GM23338 (cell line): ENCODE results near the gene SLC9A9. TPM values are rescaled to one million over a fixed set of nuclear protein-coding genes. Genes with fewer than 3 reads are reported as not detected.

ENCODE experiments used
- ATAC-seq: fragments of 200-7000 bp; cut with Tn5 transposase; 3 replicates; pipeline ENCODE4 v1.9.1; 2020
- DNase-seq: peaks from one replicate; pipeline ENCODE4 v3.0.0-alpha.2; 2015; ENCODE audit warnings: low spot score
- H2AFZ ChIP-seq: fragments of 200-600 bp; sonication (generic); 2 replicates; pipeline ENCODE4 v1.8.0; 2016; ENCODE audit warnings: antibody characterized with exemption, mild to moderate bottlenecking, moderate library complexity
- H3F3A ChIP-seq: fragments of 200-600 bp; sonication (generic); replicated peaks from 2 replicates; pipeline ENCODE4 v1.8.0; 2017; ENCODE audit warnings: antibody characterized with exemption, mixed run types, low read depth
- H3K27ac ChIP-seq: fragments of 200-600 bp; sonication (generic); 2 replicates; pipeline ENCODE4 v1.6.1; 2016; ENCODE audit warnings: low read depth
- H3K27me3 ChIP-seq: fragments of 200-600 bp; sonication (generic); 2 replicates; pipeline ENCODE4 v1.8.0; 2016; ENCODE audit warnings: mild to moderate bottlenecking, mixed run types, moderate library complexity; ENCODE audit not compliant: insufficient read depth
- H3K36me3 ChIP-seq: fragments of 200-600 bp; sonication (generic); 2 replicates; pipeline ENCODE4 v1.8.0; 2016; ENCODE audit warnings: mild to moderate bottlenecking; ENCODE audit not compliant: insufficient read depth
- H3K4me1 ChIP-seq: fragments of 200-600 bp; sonication (generic); 2 replicates; pipeline ENCODE4 v1.8.0; 2016; ENCODE audit warnings: mild to moderate bottlenecking, moderate library complexity; ENCODE audit not compliant: insufficient read depth
- H3K4me2 ChIP-seq: fragments of 200-600 bp; sonication (generic); 2 replicates; pipeline ENCODE4 v1.7.1; 2017; ENCODE audit warnings: mixed run types
- H3K4me3 ChIP-seq: fragments of 200-600 bp; sonication (generic); 2 replicates; pipeline ENCODE4 v1.6.1; 2016; ENCODE audit warnings: mixed run types
- H3K79me2 ChIP-seq: fragments of 200-600 bp; sonication (generic); replicated peaks from 2 replicates; pipeline ENCODE4 v1.8.0; 2017; ENCODE audit warnings: mild to moderate bottlenecking; ENCODE audit not compliant: insufficient read depth
- H3K9me2 ChIP-seq: fragments of 200-600 bp; sonication (generic); 2 replicates; pipeline ENCODE4 v1.8.0; 2017; ENCODE audit not compliant: insufficient read depth
- H4K20me1 ChIP-seq: fragments of 200-600 bp; sonication (generic); replicated peaks from 2 replicates; pipeline ENCODE4 v1.8.0; 2017; ENCODE audit warnings: mild to moderate bottlenecking; ENCODE audit not compliant: insufficient read depth
- H3K27ac Mint-ChIP-seq: 2 replicates; pipeline ENCODE4 v1.8.0; 2020; ENCODE audit warnings: inconsistent platforms, mild to moderate bottlenecking, moderate library complexity, mixed read lengths
- H3K27me3 Mint-ChIP-seq: 3 replicates; pipeline ENCODE4 v1.8.0; 2022; ENCODE audit warnings: low read depth, mild to moderate bottlenecking, moderate library complexity, mixed read lengths, inconsistent platforms; ENCODE audit not compliant: insufficient read depth, poor library complexity
- H3K36me3 Mint-ChIP-seq: 3 replicates; pipeline ENCODE4 v1.8.0; 2021; ENCODE audit warnings: low read depth, mild to moderate bottlenecking, inconsistent platforms, moderate library complexity, mixed read lengths
- H3K4me1 Mint-ChIP-seq: 3 replicates; pipeline ENCODE4 v1.8.0; 2020; ENCODE audit warnings: mild to moderate bottlenecking, inconsistent platforms, mixed read lengths
- H3K4me3 Mint-ChIP-seq: 3 replicates; pipeline ENCODE4 v1.8.0; 2021; ENCODE audit warnings: moderate library complexity, mild to moderate bottlenecking, inconsistent platforms, mixed read lengths
- H3K9me3 Mint-ChIP-seq: 3 replicates; pipeline ENCODE4 v1.8.0; 2020; ENCODE audit warnings: moderate library complexity, mild to moderate bottlenecking, inconsistent platforms, mixed read lengths
- EZH2phosphoT487 ChIP-seq: fragments of 200-600 bp; sonication (generic); IDR thresholded peaks from one replicate; pipeline ENCODE4 v1.8.1; 2018; ENCODE audit warnings: antibody characterized with exemption; ENCODE audit not compliant: unreplicated experiment
- JUNB ChIP-seq: IDR thresholded peaks from one replicate; pipeline ENCODE4 v1.6.1; 2016; ENCODE audit warnings: antibody characterized with exemption; ENCODE audit not compliant: unreplicated experiment
- NANOG ChIP-seq: IDR thresholded peaks from 2 replicates; pipeline ENCODE4 v1.6.1; 2016; ENCODE audit warnings: antibody characterized with exemption, borderline replicate concordance
- POLR2AphosphoS5 ChIP-seq: IDR thresholded peaks from 2 replicates; pipeline ENCODE4 v1.6.1; 2016; ENCODE audit warnings: antibody characterized with exemption, low read depth
- STAT1 ChIP-seq: IDR thresholded peaks from one replicate; pipeline ENCODE4 v1.6.1; 2016; ENCODE audit warnings: antibody characterized with exemption; ENCODE audit not compliant: unreplicated experiment
- ZNF114 ChIP-seq: fragments of 250-450 bp; sonication (Bioruptor Pico); IDR thresholded peaks from 2 replicates; pipeline ENCODE4 v1.5.0; 2020; ENCODE audit warnings: mild to moderate bottlenecking, moderate library complexity
- ZNF331 ChIP-seq: fragments of 250-450 bp; sonication (Bioruptor Pico); IDR thresholded peaks from 2 replicates; pipeline ENCODE4 v1.5.0; 2020; ENCODE audit warnings: low read depth, mild to moderate bottlenecking, moderate library complexity
- polyA plus RNA-seq: library from polyadenylated mRNA; unstranded; fragments of >200 nt; fragmentation: Nextera tagmentation; extraction: Ambion mirVana; gene quantifications from 2 replicates; pipeline ENCODE4 v1.2.1, GENCODE V29; 2016
- total RNA-seq: library from RNA; depleted of rRNA; stranded (reverse); fragments of >200 nt; shearing (Covaris generic); gene quantifications from 2 replicates; pipeline ENCODE4 v1.2.3, GENCODE V29; 2014
- TF ChIP-seq, protein P1 (sequence below): fragments of 250-450 bp; sonication (Bioruptor Pico); IDR thresholded peaks from 2 replicates; pipeline ENCODE4 v1.5.0; 2020; ENCODE audit warnings: mild to moderate bottlenecking, moderate library complexity
- TF ChIP-seq, protein P2 (sequence below), 2 experiments: fragments of 200-600 bp in 1 of 2; sonication (generic) in 1 of 2; conservative IDR thresholded peaks; 2 replicates each; pipeline versions ENCODE4 v1.5.1 to v1.6.1; 2016 to 2017; ENCODE audit warnings: antibody characterized with exemption in 2 of 2, low read depth in 2 of 2, mild to moderate bottlenecking in 2 of 2, moderate library complexity in 1 of 2
- TF ChIP-seq, protein P3 (sequence below): IDR thresholded peaks from 2 replicates; pipeline ENCODE4 v1.6.1; 2016; ENCODE audit warnings: antibody characterized with exemption

The SLC9A9 gene
- total and polyA plus RNA-seq, 2 experiments from 2014 or later, result 1.3 to 1.6 TPM

DNA sequence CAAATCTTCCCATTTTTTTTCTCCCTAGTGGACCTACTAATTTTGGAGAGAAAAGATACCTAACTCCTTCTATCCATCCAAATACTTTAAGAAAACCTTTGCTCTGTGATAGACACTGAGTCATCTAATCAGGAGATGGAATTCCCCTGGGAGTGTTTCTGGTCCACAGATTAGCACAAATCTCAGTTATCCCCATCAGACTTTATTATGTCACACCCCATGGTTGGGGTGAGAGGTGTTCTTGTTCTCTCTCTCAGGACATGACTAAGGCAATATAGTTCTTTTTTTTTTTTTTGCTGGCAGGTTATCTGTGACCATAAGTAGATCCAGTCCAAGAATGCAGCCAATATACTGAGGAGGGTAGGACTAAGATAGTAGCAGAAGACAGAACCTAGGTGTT lies 15.8 kb downstream of the SLC9A9 start (continued):
- TF ChIP-seq, protein P1, sequence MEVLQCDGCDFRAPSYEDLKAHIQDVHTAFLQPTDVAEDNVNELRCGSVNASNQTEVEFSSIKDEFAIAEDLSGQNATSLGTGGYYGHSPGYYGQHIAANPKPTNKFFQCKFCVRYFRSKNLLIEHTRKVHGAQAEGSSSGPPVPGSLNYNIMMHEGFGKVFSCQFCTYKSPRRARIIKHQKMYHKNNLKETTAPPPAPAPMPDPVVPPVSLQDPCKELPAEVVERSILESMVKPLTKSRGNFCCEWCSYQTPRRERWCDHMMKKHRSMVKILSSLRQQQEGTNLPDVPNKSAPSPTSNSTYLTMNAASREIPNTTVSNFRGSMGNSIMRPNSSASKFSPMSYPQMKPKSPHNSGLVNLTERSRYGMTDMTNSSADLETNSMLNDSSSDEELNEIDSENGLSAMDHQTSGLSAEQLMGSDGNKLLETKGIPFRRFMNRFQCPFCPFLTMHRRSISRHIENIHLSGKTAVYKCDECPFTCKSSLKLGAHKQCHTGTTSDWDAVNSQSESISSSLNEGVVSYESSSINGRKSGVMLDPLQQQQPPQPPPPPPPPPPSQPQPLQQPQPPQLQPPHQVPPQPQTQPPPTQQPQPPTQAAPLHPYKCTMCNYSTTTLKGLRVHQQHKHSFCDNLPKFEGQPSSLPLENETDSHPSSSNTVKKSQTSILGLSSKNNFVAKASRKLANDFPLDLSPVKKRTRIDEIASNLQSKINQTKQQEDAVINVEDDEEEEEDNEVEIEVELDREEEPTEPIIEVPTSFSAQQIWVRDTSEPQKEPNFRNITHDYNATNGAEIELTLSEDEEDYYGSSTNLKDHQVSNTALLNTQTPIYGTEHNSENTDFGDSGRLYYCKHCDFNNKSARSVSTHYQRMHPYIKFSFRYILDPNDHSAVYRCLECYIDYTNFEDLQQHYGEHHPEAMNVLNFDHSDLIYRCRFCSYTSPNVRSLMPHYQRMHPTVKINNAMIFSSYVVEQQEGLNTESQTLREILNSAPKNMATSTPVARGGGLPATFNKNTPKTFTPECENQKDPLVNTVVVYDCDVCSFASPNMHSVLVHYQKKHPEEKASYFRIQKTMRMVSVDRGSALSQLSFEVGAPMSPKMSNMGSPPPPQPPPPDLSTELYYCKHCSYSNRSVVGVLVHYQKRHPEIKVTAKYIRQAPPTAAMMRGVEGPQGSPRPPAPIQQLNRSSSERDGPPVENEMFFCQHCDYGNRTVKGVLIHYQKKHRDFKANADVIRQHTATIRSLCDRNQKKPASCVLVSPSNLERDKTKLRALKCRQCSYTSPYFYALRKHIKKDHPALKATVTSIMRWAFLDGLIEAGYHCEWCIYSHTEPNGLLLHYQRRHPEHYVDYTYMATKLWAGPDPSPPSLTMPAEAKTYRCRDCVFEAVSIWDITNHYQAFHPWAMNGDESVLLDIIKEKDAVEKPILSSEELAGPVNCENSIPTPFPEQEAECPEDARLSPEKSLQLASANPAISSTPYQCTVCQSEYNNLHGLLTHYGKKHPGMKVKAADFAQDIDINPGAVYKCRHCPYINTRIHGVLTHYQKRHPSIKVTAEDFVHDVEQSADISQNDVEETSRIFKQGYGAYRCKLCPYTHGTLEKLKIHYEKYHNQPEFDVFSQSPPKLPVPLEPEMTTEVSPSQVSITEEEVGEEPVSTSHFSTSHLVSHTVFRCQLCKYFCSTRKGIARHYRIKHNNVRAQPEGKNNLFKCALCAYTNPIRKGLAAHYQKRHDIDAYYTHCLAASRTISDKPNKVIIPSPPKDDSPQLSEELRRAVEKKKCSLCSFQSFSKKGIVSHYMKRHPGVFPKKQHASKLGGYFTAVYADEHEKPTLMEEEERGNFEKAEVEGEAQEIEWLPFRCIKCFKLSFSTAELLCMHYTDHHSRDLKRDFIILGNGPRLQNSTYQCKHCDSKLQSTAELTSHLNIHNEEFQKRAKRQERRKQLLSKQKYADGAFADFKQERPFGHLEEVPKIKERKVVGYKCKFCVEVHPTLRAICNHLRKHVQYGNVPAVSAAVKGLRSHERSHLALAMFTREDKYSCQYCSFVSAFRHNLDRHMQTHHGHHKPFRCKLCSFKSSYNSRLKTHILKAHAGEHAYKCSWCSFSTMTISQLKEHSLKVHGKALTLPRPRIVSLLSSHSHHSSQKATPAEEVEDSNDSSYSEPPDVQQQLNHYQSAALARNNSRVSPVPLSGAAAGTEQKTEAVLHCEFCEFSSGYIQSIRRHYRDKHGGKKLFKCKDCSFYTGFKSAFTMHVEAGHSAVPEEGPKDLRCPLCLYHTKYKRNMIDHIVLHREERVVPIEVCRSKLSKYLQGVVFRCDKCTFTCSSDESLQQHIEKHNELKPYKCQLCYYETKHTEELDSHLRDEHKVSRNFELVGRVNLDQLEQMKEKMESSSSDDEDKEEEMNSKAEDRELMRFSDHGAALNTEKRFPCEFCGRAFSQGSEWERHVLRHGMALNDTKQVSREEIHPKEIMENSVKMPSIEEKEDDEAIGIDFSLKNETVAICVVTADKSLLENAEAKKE (CRISPR knock-in tag), result no peak
- TF ChIP-seq NANOG, result no peak
- TF ChIP-seq, protein P2, sequence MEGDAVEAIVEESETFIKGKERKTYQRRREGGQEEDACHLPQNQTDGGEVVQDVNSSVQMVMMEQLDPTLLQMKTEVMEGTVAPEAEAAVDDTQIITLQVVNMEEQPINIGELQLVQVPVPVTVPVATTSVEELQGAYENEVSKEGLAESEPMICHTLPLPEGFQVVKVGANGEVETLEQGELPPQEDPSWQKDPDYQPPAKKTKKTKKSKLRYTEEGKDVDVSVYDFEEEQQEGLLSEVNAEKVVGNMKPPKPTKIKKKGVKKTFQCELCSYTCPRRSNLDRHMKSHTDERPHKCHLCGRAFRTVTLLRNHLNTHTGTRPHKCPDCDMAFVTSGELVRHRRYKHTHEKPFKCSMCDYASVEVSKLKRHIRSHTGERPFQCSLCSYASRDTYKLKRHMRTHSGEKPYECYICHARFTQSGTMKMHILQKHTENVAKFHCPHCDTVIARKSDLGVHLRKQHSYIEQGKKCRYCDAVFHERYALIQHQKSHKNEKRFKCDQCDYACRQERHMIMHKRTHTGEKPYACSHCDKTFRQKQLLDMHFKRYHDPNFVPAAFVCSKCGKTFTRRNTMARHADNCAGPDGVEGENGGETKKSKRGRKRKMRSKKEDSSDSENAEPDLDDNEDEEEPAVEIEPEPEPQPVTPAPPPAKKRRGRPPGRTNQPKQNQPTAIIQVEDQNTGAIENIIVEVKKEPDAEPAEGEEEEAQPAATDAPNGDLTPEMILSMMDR (conservative IDR thresholded peaks at IDR 0.05; ENCODE audit: low read depth in 2 of 2), result no peak
- TF ChIP-seq JUNB, result no peak
- TF ChIP-seq EZH2phosphoT487, result no peak

DNA sequence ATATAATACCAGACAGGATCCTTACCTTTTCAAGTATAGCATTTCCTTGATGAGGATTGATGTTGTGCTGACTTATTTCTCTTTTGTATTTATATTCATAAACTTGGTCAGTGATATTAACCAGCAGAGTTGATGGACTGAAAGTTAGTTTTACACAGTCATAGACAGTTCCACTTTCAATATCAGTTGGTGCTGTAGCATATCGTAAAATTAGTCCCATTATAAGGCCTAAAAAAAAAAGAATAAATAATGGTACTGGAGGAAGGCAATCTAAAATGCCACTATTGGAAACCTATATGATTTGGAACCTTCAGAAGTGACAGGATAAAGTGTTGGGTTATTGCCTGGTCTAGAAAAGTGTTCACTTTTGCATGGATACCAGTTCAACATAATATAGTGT lies 16.3 kb downstream of the SLC9A9 start:
- Histone ChIP-seq H3K27me3 (no peaks in the 10 kb centered on the region), H3K79me2 (no peaks in the 10 kb centered on the region), H3K4me2 (no peak overlapping the region), H3F3A (no peaks in the 10 kb centered on the region), H3K4me1 (no peaks in the 10 kb centered on the region), H2AFZ (no peak overlapping the region), H3K9me2 (no peaks in the 10 kb centered on the region), H3K4me3 (no peak overlapping the region), H3K36me3 (no peaks in the 10 kb centered on the region), H3K27ac (no peak overlapping the region), H4K20me1 (no peaks in the 10 kb centered on the region)
- H3K4me1 Mint-ChIP-seq, result peaks cover 3% of the 10 kb centered on the region; the same call in 1 of the 3 replicates
- DNase-seq (no peak), ATAC-seq (no peak)
- no peaks in the 10 kb centered on the region for H3K36me3 Mint-ChIP-seq
- H3K4me3 Mint-ChIP-seq, result no peak overlapping the region
- H3K27ac Mint-ChIP-seq, result no peak overlapping the region
- no peaks in the 10 kb centered on the region for H3K9me3 Mint-ChIP-seq
- H3K27me3 Mint-ChIP-seq, result no peaks in the 10 kb centered on the region
- TF ChIP-seq STAT1 (no peak), ZNF331 (no peak), ZNF114 (no peak), POLR2AphosphoS5 (no peak), EZH2phosphoT487 (no peak)
- TF ChIP-seq, protein P3, sequence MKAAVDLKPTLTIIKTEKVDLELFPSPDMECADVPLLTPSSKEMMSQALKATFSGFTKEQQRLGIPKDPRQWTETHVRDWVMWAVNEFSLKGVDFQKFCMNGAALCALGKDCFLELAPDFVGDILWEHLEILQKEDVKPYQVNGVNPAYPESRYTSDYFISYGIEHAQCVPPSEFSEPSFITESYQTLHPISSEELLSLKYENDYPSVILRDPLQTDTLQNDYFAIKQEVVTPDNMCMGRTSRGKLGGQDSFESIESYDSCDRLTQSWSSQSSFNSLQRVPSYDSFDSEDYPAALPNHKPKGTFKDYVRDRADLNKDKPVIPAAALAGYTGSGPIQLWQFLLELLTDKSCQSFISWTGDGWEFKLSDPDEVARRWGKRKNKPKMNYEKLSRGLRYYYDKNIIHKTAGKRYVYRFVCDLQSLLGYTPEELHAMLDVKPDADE, result no peak
